Measurements from ENCODE around the gene AKAP12. TPM values are rescaled to one million over a fixed set of nuclear protein-coding genes. Genes with fewer than 3 reads are reported as not detected.

AKAP12 gene
- total RNA-seq, 1 donor from 2014 or later = 81.3 TPM

DNA sequence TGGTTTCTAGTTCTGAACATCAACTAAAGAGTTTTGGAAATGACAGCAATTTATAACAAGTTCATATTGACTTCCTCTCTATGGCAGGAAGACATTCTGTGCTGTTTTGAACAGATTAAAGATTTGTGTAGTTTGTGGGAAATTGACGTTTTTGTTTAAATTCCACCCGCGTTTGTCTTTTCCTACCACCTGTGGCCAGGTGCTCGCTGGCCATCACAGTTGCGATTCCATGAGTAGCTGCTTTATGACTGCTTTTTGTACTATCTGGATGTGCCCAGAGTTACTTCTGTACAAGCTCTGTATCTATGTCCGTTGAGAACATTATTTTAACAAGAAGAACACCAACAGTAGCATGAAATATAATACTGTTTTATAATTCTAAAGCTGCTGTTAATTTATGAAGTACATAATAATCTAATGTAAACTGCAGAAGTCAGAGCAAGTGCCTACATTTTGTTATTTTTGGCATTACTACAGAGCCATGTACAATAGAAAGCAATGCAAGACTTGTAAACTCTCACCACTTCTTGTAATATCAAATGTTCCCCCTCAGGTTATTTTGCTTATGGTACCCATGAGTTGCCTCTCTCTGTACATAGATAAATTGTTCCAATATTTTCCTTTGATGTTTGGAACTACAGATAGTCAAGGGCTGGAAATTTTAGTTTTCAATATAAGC is 118.1 kb downstream of the AKAP12 start:
- H3K9me3 ChIP-seq (ENCODE audit: low read depth) = no peaks in the 10 kb centered on the region
- H4K20me1 ChIP-seq (ENCODE audit: low read depth) = no peaks in the 10 kb centered on the region
- H3K4me1 ChIP-seq = no peaks in the 10 kb centered on the region
- H3K27me3 Mint-ChIP-seq (ENCODE audit: insufficient read depth, low read depth) = no peaks in the 10 kb centered on the region
- H3K4me3 ChIP-seq = no peak overlapping the region
- no peaks in the 10 kb centered on the region for H3K36me3 ChIP-seq
- TF ChIP-seq EZH2phosphoT487 (IDR thresholded peaks at IDR 0.05) (no peak), EZH2 (IDR thresholded peaks at IDR 0.05) (no peak)
- TF ChIP-seq, protein P1, sequence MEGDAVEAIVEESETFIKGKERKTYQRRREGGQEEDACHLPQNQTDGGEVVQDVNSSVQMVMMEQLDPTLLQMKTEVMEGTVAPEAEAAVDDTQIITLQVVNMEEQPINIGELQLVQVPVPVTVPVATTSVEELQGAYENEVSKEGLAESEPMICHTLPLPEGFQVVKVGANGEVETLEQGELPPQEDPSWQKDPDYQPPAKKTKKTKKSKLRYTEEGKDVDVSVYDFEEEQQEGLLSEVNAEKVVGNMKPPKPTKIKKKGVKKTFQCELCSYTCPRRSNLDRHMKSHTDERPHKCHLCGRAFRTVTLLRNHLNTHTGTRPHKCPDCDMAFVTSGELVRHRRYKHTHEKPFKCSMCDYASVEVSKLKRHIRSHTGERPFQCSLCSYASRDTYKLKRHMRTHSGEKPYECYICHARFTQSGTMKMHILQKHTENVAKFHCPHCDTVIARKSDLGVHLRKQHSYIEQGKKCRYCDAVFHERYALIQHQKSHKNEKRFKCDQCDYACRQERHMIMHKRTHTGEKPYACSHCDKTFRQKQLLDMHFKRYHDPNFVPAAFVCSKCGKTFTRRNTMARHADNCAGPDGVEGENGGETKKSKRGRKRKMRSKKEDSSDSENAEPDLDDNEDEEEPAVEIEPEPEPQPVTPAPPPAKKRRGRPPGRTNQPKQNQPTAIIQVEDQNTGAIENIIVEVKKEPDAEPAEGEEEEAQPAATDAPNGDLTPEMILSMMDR (IDR thresholded peaks at IDR 0.05) = no peak
- H3K79me2 ChIP-seq (ENCODE audit: low read depth) = no peaks in the 10 kb centered on the region
- H3K27ac ChIP-seq = no peak overlapping the region
- H3K9ac ChIP-seq = no peak overlapping the region
- no peaks in the 10 kb centered on the region for H3F3A ChIP-seq (ENCODE audit: low read depth)
- H3K36me3 Mint-ChIP-seq = peaks cover 24% of the 10 kb centered on the region
- H3K27me3 ChIP-seq = no peaks in the 10 kb centered on the region
- no peak overlapping the region for H3K27ac Mint-ChIP-seq
- H3K9me3 Mint-ChIP-seq = no peaks in the 10 kb centered on the region
- DNase-seq (ENCODE audit: low spot score) = no peak
- no peak overlapping the region for H3K4me3 Mint-ChIP-seq
- H3K4me1 Mint-ChIP-seq = no peaks in the 10 kb centered on the region
- H3K4me2 ChIP-seq = no peak overlapping the region
- no peak overlapping the region for H2AFZ ChIP-seq (replicated peaks)

GRCh38 chr6:151358475-151358874 is 118.7 kb downstream of the AKAP12 start:
- no peak for DNase-seq (ENCODE audit: low spot score)
- Mint-ChIP-seq H3K27me3 (ENCODE audit: insufficient read depth, low read depth) (no peaks in the 10 kb centered on the region), H3K4me3 (no peak overlapping the region), H3K36me3 (peaks cover 24% of the 10 kb centered on the region), H3K27ac (no peak overlapping the region), H3K4me1 (no peaks in the 10 kb centered on the region), H3K9me3 (no peaks in the 10 kb centered on the region)
- Histone ChIP-seq H3K36me3 (no peaks in the 10 kb centered on the region), H3K79me2 (ENCODE audit: low read depth) (no peaks in the 10 kb centered on the region), H3K9me3 (ENCODE audit: low read depth) (no peaks in the 10 kb centered on the region), H3F3A (ENCODE audit: low read depth) (no peaks in the 10 kb centered on the region), H3K27me3 (no peaks in the 10 kb centered on the region), H4K20me1 (ENCODE audit: low read depth) (no peaks in the 10 kb centered on the region), H3K27ac (no peak overlapping the region), H3K4me3 (no peak overlapping the region), H2AFZ (replicated peaks) (no peak overlapping the region), H3K4me2 (no peak overlapping the region), H3K9ac (no peak overlapping the region), H3K4me1 (no peaks in the 10 kb centered on the region)
- TF ChIP-seq, protein P1 (IDR thresholded peaks at IDR 0.05) = no peak
- no peak for TF ChIP-seq EZH2 (IDR thresholded peaks at IDR 0.05)
- no peak for TF ChIP-seq EZH2phosphoT487 (IDR thresholded peaks at IDR 0.05)

DNA sequence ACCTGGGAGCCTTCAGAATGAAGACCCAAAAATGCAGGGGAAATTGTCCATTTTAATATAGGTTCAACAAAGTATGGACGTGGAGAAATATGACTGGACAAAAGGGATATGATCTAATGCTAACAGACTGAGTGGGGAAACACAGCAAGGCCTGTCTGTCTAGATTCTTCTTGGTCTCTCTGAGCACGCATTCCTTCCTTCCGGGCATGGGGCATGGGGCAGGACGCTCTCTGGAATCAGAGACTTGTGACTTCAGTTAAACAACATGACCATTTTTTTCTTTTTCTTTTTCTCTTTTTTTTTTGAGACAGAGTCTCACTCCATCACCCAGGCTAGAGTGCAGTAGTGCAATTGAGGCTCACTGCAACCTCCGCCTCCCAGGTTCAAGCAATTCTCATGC is 119.7 kb downstream of the AKAP12 start:
- TF ChIP-seq EZH2 (IDR thresholded peaks at IDR 0.05) (no peak), EZH2phosphoT487 (IDR thresholded peaks at IDR 0.05) (no peak)
- TF ChIP-seq, protein P1 (IDR thresholded peaks at IDR 0.05) = no peak
- Histone ChIP-seq H3K36me3 (no peaks in the 10 kb centered on the region), H2AFZ (replicated peaks) (no peak overlapping the region), H3F3A (ENCODE audit: low read depth) (no peaks in the 10 kb centered on the region), H3K79me2 (ENCODE audit: low read depth) (no peaks in the 10 kb centered on the region), H4K20me1 (ENCODE audit: low read depth) (no peaks in the 10 kb centered on the region), H3K4me1 (no peaks in the 10 kb centered on the region), H3K9me3 (ENCODE audit: low read depth) (no peaks in the 10 kb centered on the region), H3K9ac (no peak overlapping the region), H3K27me3 (no peaks in the 10 kb centered on the region), H3K27ac (no peak overlapping the region), H3K4me3 (no peak overlapping the region), H3K4me2 (no peak overlapping the region)
- no peaks in the 10 kb centered on the region for H3K27me3 Mint-ChIP-seq (ENCODE audit: insufficient read depth, low read depth)
- peaks cover 23% of the 10 kb centered on the region for H3K36me3 Mint-ChIP-seq
- H3K4me3 Mint-ChIP-seq = no peak overlapping the region
- no peak for DNase-seq (ENCODE audit: low spot score)
- no peak overlapping the region for H3K27ac Mint-ChIP-seq
- H3K9me3 Mint-ChIP-seq = no peaks in the 10 kb centered on the region
- H3K4me1 Mint-ChIP-seq = no peaks in the 10 kb centered on the region
